ENCODE measurements around the gene TSPAN3. TPM values are rescaled to one million over a fixed set of nuclear protein-coding genes. Genes with fewer than 3 reads are reported as not detected.

TSPAN3 gene
- total and polyA plus RNA-seq, 10 of the 15 experiments (the other 5 are each of a cell fraction or from before 2014, with no cell fraction given): 18.9 to 114 (median 57.2) TPM

DNA sequence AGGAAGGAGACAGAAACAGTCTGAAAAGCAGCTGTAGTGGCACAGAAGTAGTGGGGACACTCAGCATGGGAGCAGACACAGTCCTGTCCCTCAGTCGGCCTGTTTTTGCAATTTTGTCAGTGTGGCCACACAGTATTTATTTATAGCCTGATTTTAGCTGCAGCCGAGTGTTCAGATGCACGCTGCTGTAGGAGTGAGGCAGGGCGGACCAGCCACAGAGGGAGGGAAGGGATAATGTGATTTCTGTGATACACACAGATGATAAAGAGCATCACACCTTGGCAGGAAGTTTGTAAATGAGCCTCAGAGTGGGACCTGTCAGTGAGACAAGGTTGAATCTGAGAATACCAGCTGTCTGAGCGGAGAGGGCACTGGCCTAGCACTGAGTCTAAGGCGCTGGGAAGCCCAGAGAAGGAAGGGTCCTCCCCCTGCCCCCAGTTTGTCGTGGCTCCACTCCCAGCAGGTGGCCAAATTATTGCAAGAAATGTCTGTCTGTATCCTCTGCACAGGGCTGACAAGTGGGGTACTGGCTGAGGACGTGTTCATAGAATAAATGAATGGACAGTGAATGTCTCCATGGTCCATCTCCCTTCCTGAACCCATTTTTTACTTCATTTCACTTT is 72.1 kb downstream of the TSPAN3 start:
- FAIRE-seq (no peak), DNase-seq (ENCODE audit: low read depth, low spot score) (no peak), ATAC-seq (no peak)
- Histone ChIP-seq H3K27ac (ENCODE audit: control insufficient read depth, insufficient read depth) (no peak overlapping the region), H3K9me3 (replicated peaks; ENCODE audit: control insufficient read depth, insufficient read depth, low read length) (no peaks in the 10 kb centered on the region), H3K79me2 (ENCODE audit: control insufficient read depth, insufficient read depth, low read length) (peaks cover 6% of the 10 kb centered on the region), H2AFZ (ENCODE audit: control insufficient read depth, low read depth, low read length) (no peak overlapping the region), H3K4me2 (ENCODE audit: control insufficient read depth, insufficient read depth) (no peak overlapping the region), H3K9ac (ENCODE audit: control insufficient read depth, insufficient read depth, low read length) (no peak overlapping the region), H3K27me3 (replicated peaks in 1 of 2; ENCODE audit: control insufficient read depth in 2 of 2, insufficient read depth in 2 of 2, low read length in 1 of 2) (no peaks in the 10 kb centered on the region), H3K4me1 (ENCODE audit: control insufficient read depth, insufficient read depth, low read length) (peaks cover 45% of the 10 kb centered on the region), H3K36me3 (ENCODE audit: control insufficient read depth in 2 of 2, insufficient read depth in 2 of 2, low read length in 1 of 2) (no peaks in the 10 kb centered on the region), H3K4me3 (no peak overlapping the region), H4K20me1 (ENCODE audit: control insufficient read depth, insufficient read depth) (no peaks in the 10 kb centered on the region)
- WGBS (ENCODE audit: insufficient coverage, insufficient replicate concordance, low lambda C conversion rate, missing lambda C conversion rate): 96% methylated on average over 8 of the region's 8 CpGs
- intact Hi-C loops (cut with micrococcal nuclease; ENCODE audit: unreplicated experiment) (no loop called here), in situ Hi-C loops (cut with MboI) (no loop called here)
- BruUV-seq (replicated peaks): no TSS peak
- ChIA-PET SMC1A (ENCODE audit: uncharacterized antibody, unreplicated experiment) (interaction anchor here (0.8 to 7.8 kb wide), 12 partner anchors 8 to 183 kb away, joined by 3 to 99 read pairs (median 8); no protein-coding TSS in a partner anchor), RAD21 (ENCODE audit: unreplicated experiment) (interaction anchor here (1.0 to 4.1 kb wide), 13 partner anchors 10 to 544 kb away, joined by 3 to 42 read pairs (median 4); no protein-coding TSS in a partner anchor), POLR2A (interaction anchor here (0.9 to 4.3 kb wide), 6 partner anchors 11 to 26 kb away, joined by 3 to 32 read pairs (median 6); no protein-coding TSS in a partner anchor), CTCF (interaction anchor here (0.5 to 5.9 kb wide), 11 partner anchors 8 to 270 kb away, joined by 3 to 42 read pairs (median 4); no protein-coding TSS in a partner anchor)
- TF ChIP-seq CHD1 (IDR thresholded peaks at IDR 0.05; ENCODE audit: low read depth, low read length) (no peak), CHD2 (IDR thresholded peaks at IDR 0.05; ENCODE audit: borderline replicate concordance, low read depth, low read length) (no peak), NFYA (IDR thresholded peaks at IDR 0.05; ENCODE audit: borderline replicate concordance, low read depth, low read length) (no peak)
- TF ChIP-seq, protein P1, sequence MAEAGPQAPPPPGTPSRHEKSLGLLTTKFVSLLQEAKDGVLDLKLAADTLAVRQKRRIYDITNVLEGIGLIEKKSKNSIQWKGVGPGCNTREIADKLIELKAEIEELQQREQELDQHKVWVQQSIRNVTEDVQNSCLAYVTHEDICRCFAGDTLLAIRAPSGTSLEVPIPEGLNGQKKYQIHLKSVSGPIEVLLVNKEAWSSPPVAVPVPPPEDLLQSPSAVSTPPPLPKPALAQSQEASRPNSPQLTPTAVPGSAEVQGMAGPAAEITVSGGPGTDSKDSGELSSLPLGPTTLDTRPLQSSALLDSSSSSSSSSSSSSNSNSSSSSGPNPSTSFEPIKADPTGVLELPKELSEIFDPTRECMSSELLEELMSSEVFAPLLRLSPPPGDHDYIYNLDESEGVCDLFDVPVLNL (IDR thresholded peaks at IDR 0.05; ENCODE audit: low read depth, low read length): no peak
